Measurements from ENCODE around the gene PCDHGA3.
"Not testable (repeated sequence)": the region's sequence is repeated elsewhere in the genome, so short reads cannot be mapped to it uniquely, and the experiment has no call there.

PCDHGA3 gene

GRCh38 chr5:141343242-141343952 lies at the start of gene PCDHGA3:
Gene PCDHGA3, plus strand, starts transcription at chr5:141343829. Its CDS starts 205 bp downstream, at chr5:141344034.
- peak; percentile 60 for DNase-seq

GRCh38 chr5:141298376-141298775 lies 45.3 kb upstream of the PCDHGA3 start:
- no peak for DNase-seq

- no peak for DNase-seq
These were observed 39.9 kb upstream of the PCDHGA3 start, which contains the start of gene SLC25A2 for GRCh38 chr5:141303756-141304155. Gene SLC25A2, minus strand, starts transcription at chr5:141304049. Its CDS starts 184 bp downstream, at chr5:141303865.

- DNase-seq: no peak
These were observed 37.0 kb upstream of the PCDHGA3 start for GRCh38 chr5:141306630-141307029.

GRCh38 chr5:141313711-141314110 lies 29.9 kb upstream of the PCDHGA3 start:
- no peak for DNase-seq

GRCh38 chr5:141316963-141317362 lies 26.7 kb upstream of the PCDHGA3 start:
- DNase-seq: not testable (repeated sequence)

- DNase-seq: no peak
These were observed 24.4 kb upstream of the PCDHGA3 start for GRCh38 chr5:141319202-141319601.

- no peak for DNase-seq
These were observed 23.9 kb upstream of the PCDHGA3 start for GRCh38 chr5:141319699-141320098.

- DNase-seq: peak; percentile 93
These were observed 23.1 kb upstream of the PCDHGA3 start, which contains the start of gene TAF7 for GRCh38 chr5:141320225-141321169. Gene TAF7, minus strand, starts transcription at chr5:141320784. Its CDS starts 740 bp downstream, at chr5:141320044.

- no peak for DNase-seq
These were observed 21.4 kb upstream of the PCDHGA3 start for GRCh38 chr5:141322261-141322660.

GRCh38 chr5:141326088-141326854 lies 17.4 kb upstream of the PCDHGA3 start:
- DNase-seq: peak; percentile 74

- DNase-seq: no peak
These were observed 15.4 kb upstream of the PCDHGA3 start for GRCh38 chr5:141328231-141328630.

GRCh38 chr5:141330299-141331080 lies 13.1 kb upstream of the PCDHGA3 start, which contains the start of gene PCDHGA1:
Gene PCDHGA1, plus strand, starts transcription at chr5:141330514.
- DNase-seq: peak; percentile 35

GRCh38 chr5:141332571-141332970 lies 11.1 kb upstream of the PCDHGA3 start:
- DNase-seq: not testable (repeated sequence)

- peak; percentile 56 for DNase-seq
These were observed 4.9 kb upstream of the PCDHGA3 start, which contains the start of gene PCDHGA2 for GRCh38 chr5:141338538-141339306. Gene PCDHGA2, plus strand, starts transcription at chr5:141338760.

- DNase-seq: not testable (repeated sequence)
These were observed 2.8 kb upstream of the PCDHGA3 start for GRCh38 chr5:141340781-141341354.

GRCh38 chr5:141342773-141343172 lies 856 bp upstream of the PCDHGA3 start:
- DNase-seq: no peak

- DNase-seq: no peak
These were observed 379 bp downstream of the PCDHGA3 start for GRCh38 chr5:141343953-141344463.

GRCh38 chr5:141345327-141345726 lies 1.7 kb downstream of the PCDHGA3 start:
- DNase-seq: no peak

- not testable (repeated sequence) for DNase-seq
These were observed 2.4 kb downstream of the PCDHGA3 start for GRCh38 chr5:141346017-141346416.

Measured in fibroblast of skin of right biceps (primary cell).